K562 (cell line): ENCODE measurements around the gene C2orf76. TPM values are rescaled to one million over a fixed set of nuclear protein-coding genes. Genes with fewer than 3 reads are reported as not detected.

ENCODE experiments used
- ARID3A ChIP-seq: IDR thresholded peaks from 2 replicates; pipeline ENCODE4 v1.6.1; 2012; ENCODE audit warnings: low read depth, low read length, improper control_type of control experiment, borderline replicate concordance
- ARID4B ChIP-seq: sonication (generic); formaldehyde crosslinking; IDR thresholded peaks from 2 replicates; pipeline ENCODE4 v1.8.0; 2022; ENCODE audit warnings: mild to moderate bottlenecking, missing genetic modification reagents
- BDP1 ChIP-seq: IDR thresholded peaks from 3 replicates; pipeline ENCODE4 v1.6.1; 2011; ENCODE audit not compliant: insufficient read length, insufficient read depth
- CBFB ChIP-seq: sonication (generic); formaldehyde crosslinking; IDR thresholded peaks from 2 replicates; pipeline ENCODE4 v1.4.0; 2020; ENCODE audit warnings: mild to moderate bottlenecking, missing genetic modification reagents
- CBX1 ChIP-seq: sonication (generic); IDR thresholded peaks from 2 replicates; pipeline ENCODE4 v1.6.1; 2016; ENCODE audit warnings: antibody characterized with exemption, low read depth, mild to moderate bottlenecking
- CXXC5 ChIP-seq: fragments of 250-450 bp; sonication (Bioruptor Pico); IDR thresholded peaks from 2 replicates; pipeline ENCODE4 v1.8.0; 2022; ENCODE audit warnings: inconsistent platforms, mild to moderate bottlenecking, moderate library complexity
- E2F8 ChIP-seq: fragments of 450-650 bp; IDR thresholded peaks from 2 replicates; pipeline ENCODE4 v1.7.1; 2018; ENCODE audit warnings: mild to moderate bottlenecking, low read depth; ENCODE audit not compliant: partially characterized antibody
- HSF4 ChIP-seq: fragments of 250-450 bp; sonication (Bioruptor Pico); IDR thresholded peaks from 2 replicates; pipeline ENCODE4 v2.1.2; 2022; ENCODE audit warnings: mild to moderate bottlenecking, moderate library complexity, borderline replicate concordance
- KAT8 ChIP-seq: fragments of 450-650 bp; IDR thresholded peaks from 2 replicates; pipeline ENCODE4 v1.6.1; 2016; ENCODE audit warnings: low read depth, mild to moderate bottlenecking
- MAFK ChIP-seq: IDR thresholded peaks from 2 replicates; pipeline ENCODE4 v1.6.1; 2011; ENCODE audit warnings: low read length, improper control_type of control experiment
- MAX ChIP-seq: sonication (generic); formaldehyde crosslinking; IDR thresholded peaks from 2 replicates; pipeline ENCODE4 v1.9.0; 2022; ENCODE audit warnings: mild to moderate bottlenecking, missing genetic modification reagents
- NR2C2 ChIP-seq, 2 experiments: fragments of 200-800 bp in 1 of 2; sonication (Bioruptor generic) in 1 of 2; sonication (generic) in 1 of 2; formaldehyde crosslinking in 1 of 2; IDR thresholded peaks; 2 replicates each; pipeline versions ENCODE4 v1.6.1 to v1.8.0; 2016 to 2022; ENCODE audit warnings: mild to moderate bottlenecking in 1 of 2, missing compliant biosample characterization in 1 of 2, missing genetic modification characterization in 1 of 2, missing genetic modification reagents in 1 of 2
- ZBTB1 ChIP-seq: sonication (generic); formaldehyde crosslinking; IDR thresholded peaks from 2 replicates; pipeline ENCODE4 v1.8.1; 2023; ENCODE audit warnings: missing genetic modification reagents, low read depth, mild to moderate bottlenecking, borderline replicate concordance
- ZBTB2 ChIP-seq: fragments of 450-650 bp; IDR thresholded peaks from 2 replicates; pipeline ENCODE4 v1.6.1; 2016; ENCODE audit warnings: antibody characterized with exemption
- ZNF79 ChIP-seq: fragments of 250-450 bp; sonication (Bioruptor Pico); IDR thresholded peaks from 2 replicates; pipeline ENCODE4 v1.4.0; 2020; ENCODE audit warnings: low read depth, mild to moderate bottlenecking, moderate library complexity
- ZSCAN29 ChIP-seq: fragments of 450-650 bp; IDR thresholded peaks from 2 replicates; pipeline ENCODE4 v1.6.1; 2017
- polyA plus RNA-seq, 8 experiments: library from polyadenylated mRNA; depleted of rRNA in 4 of 8; stranded (reverse) in 5 of 8; unstranded in 3 of 8; fragments of >200 nt; fragmentation: Nextera tagmentation in 2 of 8; fragmentation: Illumina TruSeq in 1 of 8; extraction: Ambion mirVana in 2 of 8; extraction: Trizol in 1 of 8; gene quantifications; 2 replicates each; pipeline versions ENCODE4 v1.2.1 to v1.2.3, GENCODE V29; 2011 to 2014; ENCODE audit warnings: inconsistent platforms in 1 of 8, missing spikeins in 1 of 8
- total RNA-seq, 7 experiments: library from RNA; depleted of rRNA in 6 of 7; stranded (reverse); fragments of >200 nt in 6 of 7; fragmentation: Illumina TruSeq in 2 of 7; extraction: Trizol in 2 of 7; gene quantifications; 2 replicates each; pipeline versions ENCODE4 v1.2.1 to v1.2.3, GENCODE V29; 2011 to 2021; ENCODE audit warnings: low replicate concordance in 1 of 7

C2orf76 gene
- total and polyA plus RNA-seq, 9 of the 15 experiments (the other 6 are each of a cell fraction or from before 2014, with no cell fraction given), result 4.8 to 26.2 (median 14.5) TPM

GRCh38 chr2:119338826-119339561 lies 27.6 kb downstream of the C2orf76 start (continued):
- TF ChIP-seq E2F8 (no peak), ZSCAN29 (no peak), CBFB (CRISPR knock-in tag) (no peak), ARID3A (no peak), CXXC5 (CRISPR knock-in tag) (peak; percentile 89), CBX1 (no peak), ZBTB2 (no peak), MAX (CRISPR knock-in tag) (no peak), BDP1 (no peak), HSF4 (peak; percentile 84; the same call in 1 of the 2 replicates), ZNF79 (CRISPR knock-in tag) (peak; percentile 91), KAT8 (no peak), ARID4B (no peak), MAFK (no peak), NR2C2 (CRISPR knock-in tag; IDR thresholded peaks at IDR 0.05) (no peak), NR2C2 (tag; IDR thresholded peaks at IDR 0.05) (peak; percentile 57; the same call in 1 of the 2 replicates), ZBTB1 (CRISPR knock-in tag) (no peak)
